Kidney tubule cell (primary cell): Measurements from ENCODE around the gene PTPRG.
A peak's percentile ranks its signal among the peaks of the same experiment; 100 is the strongest.

Experiments used
- DNase-seq: peaks from one replicate; pipeline ENCODE4 v3.0.0-alpha.2; 2018; ENCODE audit warnings: low spot score

The PTPRG gene

DNA sequence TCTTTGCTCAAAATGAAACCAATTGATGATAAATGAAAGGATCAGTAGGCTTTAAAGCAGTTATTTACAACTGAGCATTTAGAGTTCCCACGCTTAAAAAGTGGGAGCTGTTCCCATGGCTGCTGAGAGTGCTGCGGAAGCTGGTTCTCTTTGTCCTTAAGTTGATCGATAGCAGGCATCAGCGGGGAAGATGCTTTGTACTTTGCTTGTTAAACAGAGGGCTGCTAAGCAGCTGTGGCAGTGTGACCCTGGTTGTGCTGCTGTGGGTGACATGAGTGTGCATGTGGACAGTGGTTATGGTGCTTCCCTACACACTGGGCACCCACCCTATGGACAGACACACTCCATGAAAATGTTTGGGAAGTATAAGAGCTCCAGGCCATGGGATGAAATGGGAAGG lies 96.3 kb downstream of the PTPRG start:
- no peak for DNase-seq

DNA sequence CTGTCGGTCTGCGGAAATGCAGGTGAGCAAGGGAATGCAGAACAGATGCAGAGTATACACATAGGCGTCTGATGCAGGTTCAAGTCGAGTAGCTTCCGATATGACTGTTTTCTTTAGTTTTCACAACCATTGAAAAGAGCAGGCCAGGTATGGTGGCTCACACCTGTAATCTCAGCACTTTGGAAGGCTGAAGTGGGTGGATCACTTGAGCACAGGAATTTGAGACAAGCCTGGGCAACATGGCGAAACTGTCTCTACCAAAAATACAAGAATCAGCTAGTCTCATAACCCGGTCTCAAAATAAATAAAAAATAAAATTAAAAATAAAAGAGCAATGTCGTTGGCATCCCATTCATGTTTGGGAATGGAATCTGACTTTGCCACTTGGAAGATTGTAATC lies 101.5 kb downstream of the PTPRG start:
- DNase-seq: no peak

DNA sequence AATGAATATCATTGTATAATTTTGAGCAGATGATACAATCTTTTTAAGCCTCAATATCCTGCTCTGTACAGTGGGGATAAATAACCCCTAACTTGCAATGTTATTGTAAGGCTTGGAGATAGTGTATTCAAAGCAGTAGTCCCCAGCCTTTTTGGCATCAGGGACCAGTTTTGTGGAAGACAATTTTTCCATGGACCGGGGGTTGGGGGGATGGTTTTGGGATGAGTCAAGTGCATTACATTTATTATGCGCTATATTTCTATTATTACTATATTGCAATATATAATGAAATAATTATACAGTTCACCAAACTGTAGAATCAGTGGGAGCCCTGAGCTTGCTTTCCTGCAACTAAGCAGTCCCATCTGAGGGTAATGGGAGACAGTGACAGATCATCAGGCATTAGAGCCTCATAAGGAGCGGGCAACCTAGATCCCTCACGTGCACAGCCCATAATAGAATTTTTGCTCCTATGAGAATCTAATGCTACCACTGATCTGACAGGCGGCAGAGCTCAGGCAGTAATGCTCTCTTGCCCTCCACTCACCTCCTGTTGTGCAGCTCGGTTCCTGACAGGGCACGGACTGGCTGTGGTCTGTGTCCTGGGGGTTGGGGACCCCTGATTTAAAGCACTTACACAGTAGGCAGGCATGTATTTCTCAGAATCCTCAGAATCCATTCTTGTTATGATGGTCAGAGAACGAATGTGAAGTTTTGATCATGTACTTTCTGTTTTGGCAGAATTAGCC lies 102.2 kb downstream of the PTPRG start:
- no peak for DNase-seq

DNA sequence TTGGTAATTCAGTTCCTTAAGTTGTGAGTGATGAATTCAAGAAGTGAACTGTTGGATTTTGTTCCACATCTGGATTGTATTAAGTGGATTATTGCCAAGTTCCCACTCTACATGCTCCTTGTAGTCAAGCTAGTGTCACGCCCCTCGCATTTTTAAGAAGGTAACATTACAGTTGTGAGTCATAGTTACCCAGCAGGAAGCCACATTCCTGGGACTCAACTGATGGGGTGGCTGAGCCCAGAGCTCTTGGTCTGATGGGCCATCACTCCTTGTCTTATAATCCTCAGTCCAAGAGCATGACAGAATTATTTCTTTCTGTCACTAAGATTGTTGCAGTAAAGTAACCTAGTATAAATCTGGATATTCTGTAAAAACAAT lies 102.7 kb downstream of the PTPRG start:
- DNase-seq: peak; percentile 90

DNA sequence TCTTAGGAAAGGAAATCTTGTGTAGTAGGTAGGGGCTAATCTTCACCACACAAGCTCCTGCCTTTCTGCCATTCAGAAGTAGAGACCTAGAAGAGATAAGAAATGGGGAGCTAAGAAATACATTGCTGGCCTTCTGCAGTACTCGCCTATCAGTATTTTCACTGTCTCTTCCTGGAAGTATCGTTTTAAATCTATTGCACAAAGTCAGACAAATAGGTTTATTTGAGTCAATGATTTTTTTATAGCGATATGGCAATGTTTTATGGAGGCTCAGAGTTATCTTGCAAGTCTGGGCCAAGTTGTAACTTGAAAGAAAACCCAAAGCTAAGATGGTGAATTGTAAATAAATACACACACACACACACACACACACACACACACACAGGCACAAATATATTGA lies 103.8 kb downstream of the PTPRG start:
- DNase-seq: no peak

DNA sequence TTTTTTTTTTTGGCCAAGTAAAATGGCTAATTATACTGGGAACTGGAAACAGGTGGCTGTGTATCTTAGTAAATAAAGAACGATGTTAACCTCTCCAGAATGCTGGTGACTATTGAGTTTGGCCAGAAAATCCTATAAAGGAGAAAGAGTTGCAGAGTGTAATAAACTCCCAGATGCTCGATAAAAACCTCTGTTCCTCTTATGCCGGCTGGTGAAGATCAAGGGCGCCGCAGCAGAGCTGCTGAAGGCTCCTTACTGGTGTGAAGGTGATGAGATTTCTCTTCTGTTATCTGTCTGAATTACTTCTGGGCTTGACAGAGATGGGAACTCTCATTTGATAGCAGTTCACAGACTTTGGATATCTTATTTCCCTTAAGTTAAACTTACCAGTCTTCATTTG lies 104.6 kb downstream of the PTPRG start:
- DNase-seq: no peak

DNA sequence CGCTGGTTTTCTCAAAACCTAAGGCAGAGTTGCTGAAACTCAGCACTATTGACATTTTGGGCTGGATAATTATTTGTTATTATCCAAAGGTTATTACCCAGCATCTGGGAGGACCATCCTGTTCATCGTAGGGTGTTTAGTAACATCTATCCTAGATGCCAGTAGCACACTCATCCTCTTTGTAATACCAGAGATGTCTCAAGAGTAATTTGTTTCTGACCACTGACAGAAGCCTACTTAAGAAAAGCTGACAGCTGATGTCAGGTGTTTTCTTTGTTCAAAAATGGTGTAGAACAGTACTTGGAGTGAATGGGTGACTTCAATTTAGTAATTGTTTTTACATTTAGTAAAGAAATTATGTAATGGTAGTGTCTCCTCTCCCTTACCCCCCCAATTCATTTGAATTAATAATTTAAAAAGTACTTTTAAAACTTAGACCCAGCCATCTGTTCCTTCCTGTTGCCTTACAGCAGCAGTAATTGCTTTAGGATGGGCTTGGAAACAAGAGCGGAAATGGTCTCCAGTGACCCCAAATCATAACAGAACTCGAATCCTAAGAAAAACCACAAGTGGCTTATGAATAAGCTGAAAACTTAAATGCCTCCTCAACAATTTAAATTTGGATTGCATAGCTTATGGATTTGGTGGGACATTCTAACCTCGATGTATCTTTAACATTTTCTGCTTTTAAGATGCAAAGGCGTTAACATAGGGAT lies 105.4 kb downstream of the PTPRG start:
- DNase-seq: no peak

DNA sequence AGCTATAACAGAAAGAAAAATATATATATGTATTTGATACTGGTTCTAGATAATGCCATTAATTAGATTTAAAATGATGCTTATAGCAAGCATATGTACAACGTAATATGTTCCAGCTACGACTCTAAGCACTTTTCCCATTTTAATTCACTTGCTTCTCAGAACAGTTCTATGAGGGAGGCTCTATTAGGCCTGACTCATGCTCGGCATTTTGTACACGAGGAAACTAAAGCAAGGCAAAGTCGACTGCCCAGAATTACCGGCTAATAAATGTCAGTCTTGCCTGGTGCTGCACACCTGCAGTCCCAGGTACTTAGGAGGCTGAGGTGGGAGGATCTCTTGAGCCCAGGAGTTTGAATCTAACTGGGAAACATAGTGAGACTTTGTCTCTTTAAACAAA lies 106.0 kb downstream of the PTPRG start:
- DNase-seq: no peak

DNA sequence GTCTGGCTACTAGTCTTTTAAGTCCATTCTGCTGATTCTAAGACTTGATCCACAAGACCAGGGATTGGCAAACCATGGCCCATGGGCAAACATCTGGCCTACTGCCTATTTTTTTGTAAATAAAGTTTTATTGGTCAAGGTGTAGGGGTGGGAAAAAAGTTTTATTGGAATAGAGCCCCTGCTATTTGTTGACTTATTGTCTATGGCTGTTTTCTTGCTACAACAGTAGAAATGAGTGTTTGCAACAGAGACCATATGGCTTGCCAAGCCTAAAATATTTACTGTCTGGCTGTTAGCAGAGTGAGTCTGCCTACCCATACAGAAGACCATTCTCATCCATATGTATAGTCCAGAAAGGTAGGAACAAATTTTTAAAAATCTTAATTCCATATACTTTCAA lies 106.4 kb downstream of the PTPRG start:
- no peak for DNase-seq

DNA sequence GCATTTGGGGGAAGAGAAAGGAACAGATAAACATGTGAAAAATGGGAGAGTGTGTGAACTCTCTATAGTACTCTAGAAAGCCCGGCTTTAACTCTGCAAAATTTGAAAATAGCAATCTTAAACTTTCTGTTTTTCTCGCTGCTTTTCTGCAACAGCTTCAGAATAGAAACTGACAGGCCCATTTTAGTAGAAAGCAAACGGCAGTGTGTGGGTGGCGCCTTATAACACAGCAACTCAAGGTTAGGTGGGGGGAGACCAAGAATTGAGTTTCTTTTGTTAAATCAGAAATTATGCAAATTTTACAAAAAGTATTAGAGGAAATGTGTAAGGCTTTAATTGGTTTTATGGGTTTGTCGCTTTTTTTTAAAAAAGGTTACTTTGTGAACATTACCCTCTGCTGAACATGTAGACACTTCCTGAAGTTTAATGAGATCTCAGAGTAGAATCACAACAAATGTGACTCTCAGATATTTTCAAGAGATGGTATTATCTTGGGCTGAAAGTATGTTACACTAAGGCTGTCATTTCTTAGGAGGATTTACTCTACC lies 107.0 kb downstream of the PTPRG start:
- DNase-seq: no peak

DNA sequence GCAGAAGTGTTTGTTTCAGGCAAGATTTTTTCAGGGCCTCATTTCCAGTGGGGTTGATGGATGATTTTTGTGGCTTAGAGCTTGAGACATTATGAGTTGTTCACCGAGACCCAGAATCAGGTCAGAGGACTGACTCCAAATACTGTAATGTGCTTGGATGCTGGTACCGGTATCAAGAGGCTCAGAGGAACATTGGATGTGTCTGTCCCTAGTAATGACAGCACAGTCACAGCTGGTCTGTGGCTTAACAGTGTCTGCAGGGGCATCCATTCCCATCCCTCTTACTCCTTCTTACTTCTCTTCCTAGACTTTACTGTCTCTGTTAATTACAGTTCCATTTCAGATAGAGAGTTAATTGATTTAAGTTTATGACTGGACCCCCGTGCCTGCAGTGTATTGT lies 107.8 kb downstream of the PTPRG start:
- DNase-seq: no peak

DNA sequence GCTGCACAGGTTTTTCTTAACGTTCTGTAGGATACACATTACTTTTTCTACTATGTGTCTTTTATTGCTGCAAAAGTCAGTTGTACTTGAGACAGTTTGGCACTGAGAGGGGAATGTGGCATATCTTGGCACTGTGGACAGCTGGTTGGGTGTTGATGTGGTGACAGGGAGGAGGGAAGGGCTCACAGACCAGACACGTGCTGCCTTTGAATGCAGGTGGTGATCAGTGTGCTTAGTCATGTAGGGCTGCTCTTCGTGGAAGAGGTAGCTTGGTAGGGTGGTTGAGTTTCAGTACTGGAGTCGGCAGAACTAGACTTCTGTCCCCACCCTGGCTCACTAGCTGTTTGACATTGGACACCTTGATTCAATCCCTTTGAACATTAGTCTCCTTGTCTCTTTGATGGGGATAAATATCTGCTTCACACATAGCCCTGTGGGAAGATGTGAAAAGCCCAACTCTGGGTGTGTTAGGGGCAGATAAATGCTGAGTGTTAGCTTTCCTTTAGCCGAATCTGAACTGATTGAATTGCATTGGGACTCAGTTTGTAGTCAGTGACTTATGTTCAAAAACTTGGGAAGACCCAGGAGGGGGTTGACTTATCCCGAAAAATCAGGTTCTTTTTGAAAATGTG lies 108.4 kb downstream of the PTPRG start:
- DNase-seq: peak; percentile 68

DNA sequence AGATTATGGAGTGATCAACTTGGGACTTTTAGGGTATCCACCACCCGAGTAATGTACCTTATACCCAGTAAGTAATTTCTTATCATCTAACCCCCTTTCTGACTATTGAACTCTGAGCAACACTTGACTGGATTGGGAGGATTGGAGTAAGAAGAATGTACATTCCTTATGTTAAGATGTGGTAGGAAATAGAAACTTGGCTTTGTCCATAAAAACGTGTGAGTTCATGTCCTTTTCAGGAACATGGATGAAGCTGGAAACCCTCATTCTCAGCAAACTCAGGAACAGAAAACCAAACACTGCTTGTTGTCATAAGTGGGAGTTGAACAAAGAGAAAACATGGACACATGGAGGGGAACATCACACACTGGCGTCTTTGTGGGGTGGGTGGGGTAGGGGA lies 112.3 kb downstream of the PTPRG start:
- no peak for DNase-seq

DNA sequence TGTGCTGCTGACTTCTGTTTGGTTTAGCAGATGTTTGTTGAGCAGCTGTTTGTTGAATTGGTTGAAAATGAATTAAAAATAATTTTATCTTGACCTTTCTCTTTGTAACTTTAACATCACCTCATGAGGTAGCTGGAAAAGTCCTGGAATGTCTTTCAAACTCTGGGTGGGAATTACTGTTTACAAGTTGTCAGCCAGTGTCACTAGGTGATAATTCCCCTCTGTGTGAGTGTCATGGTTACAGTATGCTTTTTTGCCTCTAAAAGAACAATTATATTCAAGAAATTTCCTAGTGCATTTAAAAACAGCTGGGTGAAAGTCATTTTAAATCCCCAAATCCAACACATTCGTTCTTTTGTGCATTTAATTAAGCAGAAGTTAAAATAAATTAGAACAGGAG lies 113.2 kb downstream of the PTPRG start:
- no peak for DNase-seq

DNA sequence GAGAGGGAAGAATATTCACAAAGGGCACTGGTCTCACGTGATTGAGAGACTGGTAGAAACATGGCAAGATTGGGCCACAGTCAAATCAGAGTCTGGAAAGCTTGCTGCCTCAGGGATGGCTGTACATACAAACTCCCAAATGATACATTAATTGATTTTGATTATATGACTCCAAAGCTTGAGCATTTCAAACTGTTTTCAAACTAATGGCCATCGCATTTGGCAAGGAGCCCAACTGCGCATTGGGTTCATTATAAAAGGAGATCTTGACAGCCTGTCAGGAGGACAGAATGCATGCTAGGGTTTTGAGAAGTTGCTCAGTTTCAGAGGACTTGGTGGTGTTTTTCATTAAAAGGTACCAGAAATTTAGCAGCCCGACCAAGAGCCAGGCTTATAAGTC lies 117.7 kb downstream of the PTPRG start:
- DNase-seq: no peak

DNA sequence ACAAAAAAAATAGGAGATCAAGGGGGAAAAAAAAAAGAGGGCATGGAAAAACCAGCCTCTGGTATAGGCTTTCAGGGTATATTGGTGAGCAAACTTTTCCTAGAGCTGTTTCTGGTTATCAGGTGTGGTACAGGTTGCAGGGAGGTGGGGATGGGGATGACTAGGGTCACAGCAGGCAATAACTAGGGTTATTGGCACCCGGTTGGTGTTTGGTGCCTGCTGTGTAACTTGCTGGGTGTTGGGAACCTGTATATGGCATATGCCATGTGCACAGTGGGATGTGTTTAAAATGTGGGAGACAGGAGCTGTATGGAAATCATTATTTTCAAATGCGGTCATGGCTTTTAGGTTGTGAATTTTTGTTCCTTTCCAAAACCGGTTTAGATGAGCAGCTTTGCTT lies 119.2 kb downstream of the PTPRG start:
- DNase-seq: no peak

DNA sequence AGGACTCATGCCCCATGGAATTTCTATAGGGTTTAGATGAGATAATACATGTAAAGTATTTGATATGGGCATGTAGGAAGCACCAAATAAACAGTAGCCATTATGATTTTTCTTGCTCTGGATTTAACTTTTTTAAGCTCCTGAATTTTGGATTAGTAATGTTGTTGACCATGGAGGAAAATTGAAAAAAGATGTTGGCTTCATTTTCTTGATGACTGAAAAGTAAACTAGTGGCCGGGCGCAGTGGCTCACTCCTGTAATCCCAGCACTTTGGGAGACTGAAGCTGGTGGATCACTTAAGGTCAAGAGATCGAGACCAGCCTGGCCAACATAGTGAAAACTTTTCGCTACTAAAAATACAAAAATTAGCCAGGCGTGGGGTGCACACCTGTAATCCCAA lies 120.3 kb downstream of the PTPRG start:
- DNase-seq: no peak

DNA sequence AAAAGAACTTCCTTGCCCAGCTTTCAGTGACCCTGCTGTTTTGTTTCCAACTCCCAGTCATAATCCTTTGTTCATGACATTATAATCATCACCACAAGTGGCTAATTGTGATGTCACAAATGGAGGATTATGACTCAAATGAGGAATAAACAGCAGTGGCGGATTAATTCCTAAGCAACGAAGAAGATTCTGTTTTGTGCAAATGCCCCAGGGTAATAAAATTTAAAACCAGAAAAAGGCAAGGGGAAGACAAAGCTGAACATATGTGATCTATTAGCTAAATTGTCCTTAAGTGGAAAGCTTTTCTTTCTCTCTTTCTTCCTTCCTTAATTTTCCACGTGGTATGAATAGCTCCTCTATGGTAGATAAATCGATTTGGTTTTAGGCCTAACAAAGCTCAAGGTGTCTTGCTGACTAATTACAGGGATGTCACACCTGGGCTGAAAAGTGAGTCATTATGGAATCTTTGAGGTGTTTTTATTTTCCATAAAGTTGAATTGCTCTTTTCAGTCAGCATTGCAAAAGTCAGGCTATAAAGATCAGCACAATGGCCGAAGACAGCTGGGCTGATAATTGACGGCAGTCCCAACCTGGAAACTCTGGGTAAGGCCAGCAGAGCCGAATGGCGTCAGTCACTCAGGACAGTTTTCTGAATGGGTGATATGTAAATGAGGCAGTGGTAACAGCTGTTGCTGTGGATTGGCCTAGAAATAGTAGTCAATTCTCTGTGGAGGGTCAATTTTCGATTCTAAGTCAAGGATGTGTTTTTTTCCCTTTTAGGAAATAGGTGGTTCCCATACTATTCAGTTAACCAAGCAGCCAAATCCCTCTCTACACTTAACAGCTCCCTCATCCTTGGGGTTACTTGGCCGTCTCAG lies 121.5 kb downstream of the PTPRG start:
- peak; percentile 43 for DNase-seq

DNA sequence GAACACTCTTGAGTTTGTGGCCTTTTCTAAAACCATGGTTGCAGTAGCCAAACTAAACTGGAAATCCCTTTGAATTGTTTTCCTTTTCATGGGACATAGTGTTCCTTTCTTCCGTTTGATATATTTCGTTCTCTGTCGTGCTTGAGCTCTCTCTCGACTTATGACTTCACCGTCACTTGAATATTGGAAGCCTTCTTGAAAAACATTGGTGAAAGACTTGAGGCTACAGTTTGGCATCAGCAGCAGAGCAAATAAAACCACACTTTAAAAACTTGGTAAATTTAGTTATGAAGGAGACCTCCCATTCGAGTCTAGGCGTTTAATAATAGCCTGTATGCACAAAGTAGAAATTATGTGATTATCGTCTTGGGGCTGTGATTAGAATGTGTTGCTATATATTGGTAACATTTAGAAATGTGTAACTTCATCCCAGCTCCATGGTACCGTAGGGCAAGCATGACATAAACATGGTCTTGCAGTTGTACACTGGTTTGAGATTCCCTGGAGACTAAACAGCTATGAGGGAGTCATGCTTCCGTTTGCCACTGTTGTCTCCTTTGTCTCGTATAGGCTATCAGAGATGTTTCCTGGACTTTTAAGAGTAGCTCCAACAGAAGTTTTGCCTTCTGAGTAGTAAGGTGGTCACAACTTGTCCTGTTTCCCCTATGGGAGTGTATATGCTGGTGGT lies 122.3 kb downstream of the PTPRG start:
- no peak for DNase-seq

DNA sequence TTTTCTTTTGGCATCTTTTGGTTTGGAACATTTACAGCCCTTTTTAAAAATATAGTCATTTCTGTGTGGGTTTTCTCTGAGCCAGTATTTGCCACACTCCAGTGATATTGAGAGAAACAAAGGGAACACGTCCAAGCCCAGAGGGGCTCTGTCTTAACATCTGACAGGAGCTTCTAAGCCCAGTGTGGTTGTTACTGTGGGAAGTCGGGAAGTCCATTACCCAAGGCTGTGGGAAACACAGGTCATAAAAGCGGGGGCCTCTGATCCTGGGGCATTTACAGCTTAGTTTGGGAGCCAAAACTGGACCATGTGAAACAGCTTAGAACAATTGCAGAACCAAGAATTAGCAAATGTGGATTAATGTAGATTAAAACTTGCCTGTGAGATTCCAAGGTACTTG lies 123.0 kb downstream of the PTPRG start:
- DNase-seq: no peak

DNA sequence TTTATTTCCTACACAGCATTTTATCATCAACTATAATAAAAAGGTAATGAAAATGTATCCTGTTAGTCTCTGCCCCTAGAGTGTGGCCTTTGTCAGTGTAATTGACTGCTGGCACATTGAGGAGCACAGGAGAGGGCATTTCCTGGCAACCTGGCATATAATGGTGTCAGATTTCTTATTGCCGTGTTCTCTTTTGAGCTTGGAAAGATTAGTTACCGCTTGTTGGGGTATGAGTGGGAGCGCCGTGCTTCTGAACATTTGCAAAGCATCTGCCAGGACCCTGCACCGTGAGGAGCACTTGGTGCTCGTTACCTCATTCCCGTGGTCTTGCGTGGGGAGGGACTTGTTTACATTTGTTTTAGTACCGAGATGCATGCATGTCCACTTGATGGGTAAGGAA lies 124.4 kb downstream of the PTPRG start:
- DNase-seq: no peak

DNA sequence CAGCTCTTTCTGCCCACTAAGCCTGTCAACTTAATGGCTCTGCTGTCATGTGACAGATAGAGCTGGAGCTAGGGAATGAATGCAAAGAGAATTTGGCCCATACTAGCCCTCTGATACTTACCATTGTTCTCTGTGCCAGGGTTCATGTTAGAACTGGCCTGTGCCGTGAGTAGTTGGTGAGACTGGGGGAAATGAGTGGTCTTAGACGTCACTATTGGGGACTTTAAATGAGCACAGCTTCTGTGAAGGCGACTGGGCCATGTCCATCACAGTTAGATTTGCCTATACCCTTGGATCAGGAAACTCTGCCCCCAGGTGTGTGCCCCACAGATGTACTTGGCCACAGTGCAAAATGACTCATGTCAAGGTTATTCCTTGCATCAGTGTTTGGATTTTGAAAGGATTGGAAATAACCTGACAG lies 124.9 kb downstream of the PTPRG start:
- peak; percentile 58 for DNase-seq
